K562 (cell line): ENCODE measurements around the gene TRAF5. TPM values are rescaled to one million over a fixed set of nuclear protein-coding genes. Genes with fewer than 3 reads are reported as not detected.
A peak's percentile ranks its signal among the peaks of the same experiment; 100 is the strongest.

Experiments
- ADNP ChIP-seq: fragments of 200-800 bp; sonication (Bioruptor generic); IDR thresholded peaks from 2 replicates; pipeline ENCODE4 v1.6.1; 2016; ENCODE audit warnings: missing genetic modification characterization, missing compliant biosample characterization
- CXXC5 ChIP-seq: fragments of 250-450 bp; sonication (Bioruptor Pico); IDR thresholded peaks from 2 replicates; pipeline ENCODE4 v1.8.0; 2022; ENCODE audit warnings: inconsistent platforms, mild to moderate bottlenecking, moderate library complexity
- ELK3 ChIP-seq: fragments of 450-650 bp; formaldehyde crosslinking; IDR thresholded peaks from 2 replicates; pipeline ENCODE4 v1.4.0; 2020; ENCODE audit warnings: mild to moderate bottlenecking
- ETV1 ChIP-seq: fragments of 450-650 bp; conservative IDR thresholded peaks from 2 replicates; pipeline ENCODE4 v1.6.1; 2016; ENCODE audit warnings: missing genetic modification characterization, control low read depth, low read depth, missing compliant biosample characterization
- GTF2F1 ChIP-seq: IDR thresholded peaks from 2 replicates; pipeline ENCODE4 v1.6.1; 2011; ENCODE audit warnings: low read depth, low read length, improper control_type of control experiment
- HBP1 ChIP-seq: fragments of 450-650 bp; formaldehyde crosslinking; IDR thresholded peaks from 2 replicates; pipeline ENCODE4 v1.4.0; 2022; ENCODE audit warnings: missing genetic modification characterization
- HLTF ChIP-seq: fragments of 450-650 bp; IDR thresholded peaks from 2 replicates; pipeline ENCODE4 v1.6.1; 2016
- KDM5B ChIP-seq: fragments of 200-600 bp; sonication (generic); IDR thresholded peaks from 2 replicates; pipeline ENCODE4 v1.6.1; 2012; ENCODE audit warnings: low read depth, mild to moderate bottlenecking, moderate library complexity, low read length, control low read depth, inconsistent platforms; ENCODE audit not compliant: insufficient replicate concordance
- MEF2A ChIP-seq: IDR thresholded peaks from 2 replicates; pipeline ENCODE4 v1.6.1; 2011; ENCODE audit warnings: low read depth, mild to moderate bottlenecking, low read length, moderate library complexity; ENCODE audit not compliant: control insufficient read depth
- MITF ChIP-seq: IDR thresholded peaks from 2 replicates; pipeline ENCODE4 v1.6.1; 2014; ENCODE audit warnings: antibody characterized with exemption
- MLX ChIP-seq, 2 experiments: fragments of 450-650 bp in 1 of 2; sonication (generic) in 1 of 2; formaldehyde crosslinking; conservative IDR thresholded peaks; 2 replicates each; pipeline versions ENCODE4 v1.4.0 to v1.8.1; 2020 to 2022; ENCODE audit warnings: mild to moderate bottlenecking in 1 of 2, missing genetic modification reagents in 1 of 2
- MTA2 ChIP-seq: fragments of 450-650 bp; IDR thresholded peaks from 2 replicates; pipeline ENCODE4 v1.6.1; 2016; ENCODE audit warnings: low read depth
- NFATC3 ChIP-seq: fragments of 450-650 bp; IDR thresholded peaks from 2 replicates; pipeline ENCODE4 v1.6.1; 2017; ENCODE audit warnings: mild to moderate bottlenecking
- NRF1 ChIP-seq, 2 experiments: fragments of 450-650 bp; IDR thresholded peaks in 1 of 2; conservative IDR thresholded peaks in 1 of 2; 2 replicates each; pipeline ENCODE4 v1.6.1; 2014; ENCODE audit warnings: mild to moderate bottlenecking in 2 of 2
- PCBP2 ChIP-seq: fragments of 200-400 bp; formaldehyde crosslinking; IDR thresholded peaks from 2 replicates; pipeline ENCODE4 v1.6.1; 2018; ENCODE audit warnings: low read length, low read depth, mild to moderate bottlenecking, moderate library complexity; ENCODE audit not compliant: poor library complexity, severe bottlenecking
- PTRF ChIP-seq: fragments of 450-650 bp; IDR thresholded peaks from 2 replicates; pipeline ENCODE4 v1.6.1; 2016; ENCODE audit warnings: mild to moderate bottlenecking, missing genetic modification characterization, missing compliant biosample characterization
- RUNX1 ChIP-seq: sonication (generic); IDR thresholded peaks from 2 replicates; pipeline ENCODE4 v1.6.1; 2016; ENCODE audit warnings: antibody characterized with exemption, low read depth
- SMARCA4 ChIP-seq: fragments of 450-650 bp; IDR thresholded peaks from 2 replicates; pipeline ENCODE4 v1.6.1; 2016
- SRSF7 ChIP-seq: fragments of 200-400 bp; formaldehyde crosslinking; optimal IDR thresholded peaks from 2 replicates; pipeline ENCODE3; 2017; ENCODE audit warnings: mild to moderate bottlenecking, low read depth, low read length
- SRSF9 ChIP-seq: fragments of 200-400 bp; formaldehyde crosslinking; IDR thresholded peaks from 2 replicates; pipeline ENCODE4 v1.6.1; 2017; ENCODE audit warnings: low read depth, low read length, borderline replicate concordance
- STAT5B ChIP-seq: fragments of 250-450 bp; sonication (Bioruptor Pico); IDR thresholded peaks from 2 replicates; pipeline ENCODE4 v1.8.0; 2021; ENCODE audit warnings: mild to moderate bottlenecking, inconsistent platforms
- ZC3H11A ChIP-seq: IDR thresholded peaks from 2 replicates; pipeline ENCODE4 v1.6.1; 2012; ENCODE audit warnings: low read depth, low read length, improper control_type of control experiment
- ZNF143 ChIP-seq: sonication (generic); formaldehyde crosslinking; IDR thresholded peaks from 2 replicates; pipeline ENCODE4 v1.9.0; 2022; ENCODE audit warnings: mild to moderate bottlenecking, missing genetic modification reagents
- ZNF445 ChIP-seq: fragments of 250-450 bp; sonication (Bioruptor Pico); IDR thresholded peaks from 2 replicates; pipeline ENCODE4 v1.4.0; 2020; ENCODE audit warnings: low read depth, mild to moderate bottlenecking, moderate library complexity
- polyA plus RNA-seq, 8 experiments: library from polyadenylated mRNA; depleted of rRNA in 4 of 8; stranded (reverse) in 5 of 8; unstranded in 3 of 8; fragments of >200 nt; fragmentation: Nextera tagmentation in 2 of 8; fragmentation: Illumina TruSeq in 1 of 8; extraction: Ambion mirVana in 2 of 8; extraction: Trizol in 1 of 8; gene quantifications; 2 replicates each; pipeline versions ENCODE4 v1.2.1 to v1.2.3, GENCODE V29; 2011 to 2014; ENCODE audit warnings: inconsistent platforms in 1 of 8, missing spikeins in 1 of 8
- total RNA-seq, 7 experiments: library from RNA; depleted of rRNA in 6 of 7; stranded (reverse); fragments of >200 nt in 6 of 7; fragmentation: Illumina TruSeq in 2 of 7; extraction: Trizol in 2 of 7; gene quantifications; 2 replicates each; pipeline versions ENCODE4 v1.2.1 to v1.2.3, GENCODE V29; 2011 to 2021; ENCODE audit warnings: low replicate concordance in 1 of 7

The TRAF5 gene
- total and polyA plus RNA-seq, 9 of the 15 experiments (the other 6 are each of a cell fraction or from before 2014, with no cell fraction given): 2.0 to 9.3 (median 5.3) TPM

- TF ChIP-seq ADNP (tag) (no peak), MEF2A (no peak), MTA2 (no peak), PCBP2 (no peak), GTF2F1 (0 out of 2 replicates have a peak, but pooled peaks have one; percentile 20), PTRF (tag) (no peak), SRSF7 (no peak), ZC3H11A (no peak), ZNF143 (CRISPR knock-in tag) (no peak), ETV1 (0 out of 2 replicates have a peak, but pooled peaks have one; percentile 17), SMARCA4 (no peak), SRSF9 (no peak), ELK3 (CRISPR knock-in tag) (no peak), NRF1 (conservative IDR thresholded peaks at IDR 0.05 in 1 of 2, IDR thresholded peaks at IDR 0.05 in 1 of 2) (0 out of 4 replicates have a peak, but pooled peaks of 1 of the 2 experiments have one; percentile 37), MITF (no peak), RUNX1 (no peak), MLX (CRISPR knock-in tag; conservative IDR thresholded peaks at IDR 0.05) (no peak), KDM5B (peak; percentile 28), CXXC5 (CRISPR knock-in tag) (peak; percentile 77), STAT5B (CRISPR knock-in tag) (no peak), HBP1 (CRISPR knock-in tag) (no peak), HLTF (no peak), NFATC3 (no peak), ZNF445 (CRISPR knock-in tag) (no peak)
These were observed at the start of gene TRAF5 (continued) for GRCh38 chr1:211326528-211327345.
